Cardiac muscle cell (in vitro differentiated cells and primary cell): ENCODE measurements around the gene HMGCS2. TPM values are rescaled to one million over a fixed set of nuclear protein-coding genes. Genes with fewer than 3 reads are reported as not detected.

Experiments used
- DNase-seq, 2 donors: peaks; one replicate each; pipeline versions ENCODE4 v3.0.0 to v3.0.0-alpha.2; 2010 to 2017; ENCODE audit warnings: low read depth in 1 of 2, low spot score in 1 of 2
- H3K27ac ChIP-seq: fragments of 200-600 bp; sonication (generic); 2 replicates; pipeline ENCODE4 v1.5.1; 2016
- H3K27me3 ChIP-seq: fragments of 200-600 bp; sonication (generic); 2 replicates; pipeline ENCODE4 v1.6.0; 2016; ENCODE audit warnings: control low read depth
- H3K36me3 ChIP-seq: fragments of 200-600 bp; sonication (generic); 2 replicates; pipeline ENCODE4 v1.5.1; 2016; ENCODE audit warnings: control low read depth
- H3K4me1 ChIP-seq: fragments of 200-600 bp; sonication (generic); 2 replicates; pipeline ENCODE4 v1.8.1; 2017; ENCODE audit warnings: low read depth, mild to moderate bottlenecking, mixed run types
- H3K4me3 ChIP-seq: fragments of 200-600 bp; sonication (generic); 2 replicates; pipeline ENCODE4 v1.5.1; 2016; ENCODE audit warnings: mild to moderate bottlenecking
- H3K9me3 ChIP-seq: fragments of 200-600 bp; sonication (generic); 2 replicates; pipeline ENCODE4 v1.5.1; 2017; ENCODE audit warnings: low read depth, mild to moderate bottlenecking, control low read depth
- CTCF ChIP-seq: IDR thresholded peaks from 2 replicates; pipeline ENCODE4 v1.5.1; 2012; ENCODE audit warnings: low read depth, mild to moderate bottlenecking, low read length
- polyA plus RNA-seq: library from polyadenylated mRNA; unstranded; fragments of >200 nt; fragmentation: Nextera tagmentation; extraction: Ambion mirVana; gene quantifications from 2 replicates; pipeline ENCODE4 v1.2.1, GENCODE V29; 2016
- total RNA-seq: library from RNA; depleted of rRNA; stranded (reverse); fragments of >200 nt; gene quantifications from 2 replicates; pipeline ENCODE4 v1.2.3, GENCODE V29; 2016

The HMGCS2 gene
- total and polyA plus RNA-seq, 2 experiments from 2014 or later, result 0.15 TPM; not detected in 1

- peaks cover 12% of the 10 kb centered on the region for H3K4me1 ChIP-seq
- TF ChIP-seq CTCF, result peak; percentile 85
- no peak overlapping the region for H3K4me3 ChIP-seq
- H3K27me3 ChIP-seq, result no peaks in the 10 kb centered on the region
- no peaks in the 10 kb centered on the region for H3K36me3 ChIP-seq
- no peaks in the 10 kb centered on the region for H3K9me3 ChIP-seq
- peak; percentile 77 to 84 for DNase-seq
- no peak overlapping the region for H3K27ac ChIP-seq
These were observed 24.7 kb downstream of the HMGCS2 start for GRCh38 chr1:119743776-119744597.

- Histone ChIP-seq H3K27me3 (no peaks in the 10 kb centered on the region), H3K36me3 (no peaks in the 10 kb centered on the region), H3K27ac (no peak overlapping the region), H3K4me1 (peaks cover 12% of the 10 kb centered on the region), H3K9me3 (no peaks in the 10 kb centered on the region), H3K4me3 (no peak overlapping the region)
- TF ChIP-seq CTCF, result no peak
- peak in 1 of 2 donors; percentile 15 for DNase-seq
These were observed 25.4 kb downstream of the HMGCS2 start for GRCh38 chr1:119743308-119743707.

- Histone ChIP-seq H3K4me3 (no peak overlapping the region), H3K36me3 (no peaks in the 10 kb centered on the region), H3K9me3 (no peaks in the 10 kb centered on the region), H3K27ac (no peak overlapping the region), H3K4me1 (peaks cover 6% of the 10 kb centered on the region), H3K27me3 (no peaks in the 10 kb centered on the region)
- TF ChIP-seq CTCF, result no peak
- DNase-seq, result no peak
These were observed 26.0 kb downstream of the HMGCS2 start for GRCh38 chr1:119742677-119743076.

GRCh38 chr1:119742202-119742601 is 26.5 kb downstream of the HMGCS2 start:
- no peak for TF ChIP-seq CTCF

GRCh38 chr1:119740896-119741780 is 27.6 kb downstream of the HMGCS2 start:
- no peaks in the 10 kb centered on the region for H3K36me3 ChIP-seq
- no peak overlapping the region for H3K4me3 ChIP-seq
- DNase-seq, result no peak
- H3K4me1 ChIP-seq, result no peaks in the 10 kb centered on the region
- no peaks in the 10 kb centered on the region for H3K27me3 ChIP-seq
- no peaks in the 10 kb centered on the region for H3K9me3 ChIP-seq
- TF ChIP-seq CTCF, result no peak
- H3K27ac ChIP-seq, result no peak overlapping the region

More at GRCh38 chr1:119742202-119742601, 26.5 kb downstream of the HMGCS2 start:
- Histone ChIP-seq H3K27me3 (no peaks in the 10 kb centered on the region), H3K36me3 (no peaks in the 10 kb centered on the region), H3K4me3 (no peak overlapping the region), H3K27ac (no peak overlapping the region), H3K9me3 (no peaks in the 10 kb centered on the region), H3K4me1 (peaks cover under 1% of the 10 kb centered on the region)
- no peak for DNase-seq
